ENCODE results near the gene KIF17. TPM values are rescaled to one million over a fixed set of nuclear protein-coding genes. Genes with fewer than 3 reads are reported as not detected.

KIF17 gene
- total RNA-seq, 1 donor from 2014 or later = 2.5 TPM

DNA sequence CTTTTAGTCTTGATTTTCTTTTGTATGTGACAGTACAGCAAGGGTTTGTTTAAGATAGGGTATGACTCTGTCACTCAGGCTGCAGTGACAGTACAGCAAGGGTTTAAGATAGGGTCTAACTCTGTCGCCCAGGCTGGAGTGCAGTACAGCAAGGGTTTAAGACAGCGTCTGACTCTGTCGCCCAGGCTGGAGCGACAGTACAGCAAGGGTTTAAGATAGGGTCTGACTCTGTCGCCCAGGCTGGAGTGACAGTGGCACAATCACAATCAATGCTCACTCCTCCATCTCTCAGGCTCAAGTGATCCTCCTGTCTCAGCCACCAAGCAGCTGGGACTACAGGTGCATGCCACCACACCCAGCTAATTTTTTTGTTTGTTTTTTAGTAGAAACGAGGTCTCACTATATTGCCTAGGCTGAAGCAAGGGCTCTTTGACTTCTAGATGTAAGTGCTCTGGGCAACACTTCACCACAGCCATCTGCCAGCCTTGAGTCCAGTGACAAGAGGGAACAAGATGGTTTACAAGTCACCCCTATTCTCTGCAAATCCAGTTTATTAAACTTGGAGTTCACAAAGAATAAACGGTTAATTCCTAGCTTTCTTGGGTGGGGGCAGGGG, 15.7 kb upstream of the KIF17 start:
- no peak for DNase-seq (ENCODE audit: extremely low spot score in 2 of 2)
- H3K36me3 ChIP-seq = peaks cover 0 to 5% of the 10 kb centered on the region in 2 donors
- H3K27me3 ChIP-seq = no peaks in the 10 kb centered on the region
- no peaks in the 10 kb centered on the region for H3K9me3 ChIP-seq
- H3K4me1 ChIP-seq = peaks cover 25% of the 10 kb centered on the region
- TF ChIP-seq POLR2A (IDR thresholded peaks at IDR 0.05) = no peak
- TF ChIP-seq, protein P1, sequence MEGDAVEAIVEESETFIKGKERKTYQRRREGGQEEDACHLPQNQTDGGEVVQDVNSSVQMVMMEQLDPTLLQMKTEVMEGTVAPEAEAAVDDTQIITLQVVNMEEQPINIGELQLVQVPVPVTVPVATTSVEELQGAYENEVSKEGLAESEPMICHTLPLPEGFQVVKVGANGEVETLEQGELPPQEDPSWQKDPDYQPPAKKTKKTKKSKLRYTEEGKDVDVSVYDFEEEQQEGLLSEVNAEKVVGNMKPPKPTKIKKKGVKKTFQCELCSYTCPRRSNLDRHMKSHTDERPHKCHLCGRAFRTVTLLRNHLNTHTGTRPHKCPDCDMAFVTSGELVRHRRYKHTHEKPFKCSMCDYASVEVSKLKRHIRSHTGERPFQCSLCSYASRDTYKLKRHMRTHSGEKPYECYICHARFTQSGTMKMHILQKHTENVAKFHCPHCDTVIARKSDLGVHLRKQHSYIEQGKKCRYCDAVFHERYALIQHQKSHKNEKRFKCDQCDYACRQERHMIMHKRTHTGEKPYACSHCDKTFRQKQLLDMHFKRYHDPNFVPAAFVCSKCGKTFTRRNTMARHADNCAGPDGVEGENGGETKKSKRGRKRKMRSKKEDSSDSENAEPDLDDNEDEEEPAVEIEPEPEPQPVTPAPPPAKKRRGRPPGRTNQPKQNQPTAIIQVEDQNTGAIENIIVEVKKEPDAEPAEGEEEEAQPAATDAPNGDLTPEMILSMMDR (IDR thresholded peaks at IDR 0.05) = no peak
- no peak for TF ChIP-seq POLR2AphosphoS5 (IDR thresholded peaks at IDR 0.05; ENCODE audit: insufficient read depth in 1 of 2, low read depth in 1 of 2)
- peak overlapping the region; percentile 52 to 60 for H3K4me3 ChIP-seq
- peak overlapping the region; percentile 74 for H3K27ac ChIP-seq
- intact Hi-C loops (cut with DNase I) = no loop called here

DNA sequence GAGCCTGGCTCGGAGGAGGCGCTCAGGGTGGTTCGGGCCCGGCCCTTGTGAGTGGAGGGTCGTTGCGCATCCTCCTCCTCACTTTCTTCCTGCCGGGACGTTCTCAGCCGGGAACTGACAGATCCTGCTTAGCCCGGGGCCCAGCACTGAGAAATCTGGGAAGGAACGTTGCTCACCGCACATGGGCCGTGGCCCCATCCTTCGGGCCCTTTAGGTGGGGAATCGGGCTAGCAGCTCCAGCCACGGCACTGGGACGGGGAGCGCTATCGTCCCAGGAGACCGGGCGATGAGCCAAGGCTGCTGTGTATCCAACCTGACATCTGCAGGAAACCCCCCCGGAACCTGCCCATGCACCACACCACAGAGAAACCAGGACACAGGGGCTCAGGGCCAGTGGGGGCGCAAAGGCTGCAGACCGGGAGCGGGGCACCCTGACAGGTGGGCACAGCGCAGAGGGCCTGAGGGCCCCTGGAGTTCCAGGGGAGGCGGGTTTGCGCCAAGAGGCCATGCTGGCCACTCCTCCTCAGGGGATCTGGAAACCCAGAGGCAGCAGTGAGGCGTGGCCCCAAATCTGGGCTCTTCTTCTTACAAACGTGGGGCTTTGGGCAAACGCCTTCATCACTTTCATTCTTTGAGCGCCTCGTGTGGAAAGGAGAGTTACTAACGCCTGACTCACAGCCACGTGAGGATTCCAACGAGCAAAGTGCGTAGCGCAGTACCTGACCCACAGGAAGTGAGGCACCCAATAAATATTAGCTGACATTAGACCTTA, 15.0 kb upstream of the KIF17 start, which contains the start of gene SH2D5:
TSS of gene SH2D5 (minus strand) at position 116 of the 772 bp plus-strand sequence. CDS start 4,659 bp downstream, outside the sequence.
- TF ChIP-seq, protein P1 (IDR thresholded peaks at IDR 0.05) = no peak
- TF ChIP-seq POLR2AphosphoS5 (IDR thresholded peaks at IDR 0.05; ENCODE audit: insufficient read depth in 1 of 2, low read depth in 1 of 2) = peak; percentile 71 to 95
- TF ChIP-seq POLR2A (IDR thresholded peaks at IDR 0.05) = no peak
- Histone ChIP-seq H3K27me3 (no peaks in the 10 kb centered on the region), H3K27ac (peak within 1 kb of the TSS; percentile 74), H3K4me1 (peaks cover 25% of the 10 kb centered on the region), H3K4me3 (peak within 1 kb of the TSS; percentile 52 to 60), H3K36me3 (peaks cover 0 to 5% of the 10 kb centered on the region in 2 donors), H3K9me3 (no peaks in the 10 kb centered on the region)
- intact Hi-C loops (cut with DNase I) = no loop called here
- DNase-seq (ENCODE audit: extremely low spot score in 2 of 2) = peak; percentile 93 to 97

DNA sequence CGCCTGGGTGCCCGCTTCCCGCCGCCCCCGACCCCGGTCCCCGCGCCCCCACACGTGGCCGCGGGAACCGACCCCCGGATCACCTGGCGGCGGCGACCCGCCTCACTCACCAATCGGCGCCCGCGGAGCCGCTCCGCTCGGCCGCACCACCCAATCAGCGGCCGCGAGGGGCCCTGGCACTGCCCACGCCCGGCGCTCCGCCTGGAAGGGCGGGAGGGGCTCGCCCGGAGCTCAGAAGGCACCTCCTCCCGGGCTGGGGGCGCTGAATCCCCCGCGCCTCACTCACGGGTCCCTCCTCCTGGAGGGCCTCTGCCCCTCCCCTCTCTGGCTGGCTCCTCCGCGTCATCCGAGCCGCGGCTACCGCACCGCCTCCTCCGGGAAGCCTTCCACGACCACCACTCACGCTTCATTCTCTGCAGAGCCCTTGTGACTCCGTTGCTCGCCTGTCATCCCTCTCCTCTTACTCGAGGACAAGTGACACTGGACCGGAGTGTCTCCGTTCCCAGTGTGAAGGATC, 14.3 kb upstream of the KIF17 start:
- Histone ChIP-seq H3K27ac (peak overlapping the region; percentile 74), H3K4me1 (peaks cover 25% of the 10 kb centered on the region), H3K4me3 (peak overlapping the region; percentile 52 to 60), H3K27me3 (no peaks in the 10 kb centered on the region), H3K9me3 (no peaks in the 10 kb centered on the region), H3K36me3 (peaks cover 0 to 1% of the 10 kb centered on the region in 2 donors)
- intact Hi-C loops (cut with DNase I) = no loop called here
- TF ChIP-seq POLR2AphosphoS5 (IDR thresholded peaks at IDR 0.05; ENCODE audit: insufficient read depth in 1 of 2, low read depth in 1 of 2) (no peak), POLR2A (IDR thresholded peaks at IDR 0.05) (no peak)
- TF ChIP-seq, protein P1 (IDR thresholded peaks at IDR 0.05) = no peak
- DNase-seq (ENCODE audit: extremely low spot score in 2 of 2) = peak in 1 of 2 donors; percentile 80

DNA sequence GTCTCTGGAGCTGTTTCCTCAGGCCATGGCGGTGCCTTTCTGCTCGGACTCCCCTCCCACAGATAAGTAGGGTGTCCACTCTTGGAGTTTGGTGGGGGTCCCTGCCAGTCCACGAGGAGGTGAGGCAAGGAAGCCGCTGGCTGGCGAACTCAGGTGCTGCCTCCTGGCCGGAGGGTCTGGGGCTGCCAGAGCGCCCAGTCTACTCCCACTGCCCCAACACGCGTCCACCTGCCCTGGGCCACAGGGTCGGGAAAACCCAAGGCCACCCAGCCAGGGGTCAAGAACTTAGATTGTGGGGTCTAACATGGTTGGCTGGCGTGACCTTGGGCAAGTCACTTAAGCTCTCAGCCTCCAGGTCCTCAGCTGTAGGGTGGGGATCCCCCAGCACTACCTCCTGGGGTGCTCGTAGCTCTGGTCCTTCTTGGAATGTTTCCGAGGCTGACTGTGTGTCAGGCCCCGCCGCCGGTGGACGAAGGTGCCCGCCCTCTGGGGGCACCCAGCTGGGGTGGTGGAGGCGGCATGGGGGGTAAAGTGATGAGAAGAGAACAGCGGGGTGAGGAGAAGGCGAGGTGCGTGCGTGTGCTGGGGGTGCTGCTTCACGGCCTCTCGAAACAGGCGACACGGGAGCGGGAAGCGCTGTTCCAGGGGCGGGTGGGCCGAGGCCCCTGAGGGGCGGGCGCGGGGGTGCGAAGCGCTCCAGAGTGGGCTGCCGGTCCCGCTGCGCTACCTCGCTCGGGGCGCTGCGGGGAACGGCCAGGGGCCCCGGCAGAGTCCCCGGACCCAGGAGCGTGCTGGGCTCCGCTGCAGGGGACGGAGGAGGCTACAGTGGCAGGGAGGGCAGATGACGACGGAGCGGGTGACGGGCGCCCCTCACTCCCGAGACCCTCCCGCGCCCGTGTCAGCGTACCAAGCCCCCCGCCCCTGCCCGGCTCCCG, 13.5 kb upstream of the KIF17 start:
- H3K4me3 ChIP-seq = peak overlapping the region; percentile 52 to 60
- no peaks in the 10 kb centered on the region for H3K27me3 ChIP-seq
- TF ChIP-seq POLR2A (IDR thresholded peaks at IDR 0.05) (no peak), POLR2AphosphoS5 (IDR thresholded peaks at IDR 0.05; ENCODE audit: insufficient read depth in 1 of 2, low read depth in 1 of 2) (no peak)
- TF ChIP-seq, protein P1 (IDR thresholded peaks at IDR 0.05) = no peak
- intact Hi-C loops (cut with DNase I) = no loop called here
- H3K36me3 ChIP-seq = no peaks in the 10 kb centered on the region
- peaks cover 25% of the 10 kb centered on the region for H3K4me1 ChIP-seq
- H3K9me3 ChIP-seq = no peaks in the 10 kb centered on the region
- H3K27ac ChIP-seq = no peak overlapping the region
- peak; percentile 83 to 95 for DNase-seq (ENCODE audit: extremely low spot score in 2 of 2)
